NCI-H2081 (cell line): ENCODE results near the gene GJA5.

Experiments used
- DNase-seq, 2 experiments: peaks; one replicate each; lab custom pipeline; 2025; lab: John Stamatoyannopoulos, UW

Gene GJA5

DNA sequence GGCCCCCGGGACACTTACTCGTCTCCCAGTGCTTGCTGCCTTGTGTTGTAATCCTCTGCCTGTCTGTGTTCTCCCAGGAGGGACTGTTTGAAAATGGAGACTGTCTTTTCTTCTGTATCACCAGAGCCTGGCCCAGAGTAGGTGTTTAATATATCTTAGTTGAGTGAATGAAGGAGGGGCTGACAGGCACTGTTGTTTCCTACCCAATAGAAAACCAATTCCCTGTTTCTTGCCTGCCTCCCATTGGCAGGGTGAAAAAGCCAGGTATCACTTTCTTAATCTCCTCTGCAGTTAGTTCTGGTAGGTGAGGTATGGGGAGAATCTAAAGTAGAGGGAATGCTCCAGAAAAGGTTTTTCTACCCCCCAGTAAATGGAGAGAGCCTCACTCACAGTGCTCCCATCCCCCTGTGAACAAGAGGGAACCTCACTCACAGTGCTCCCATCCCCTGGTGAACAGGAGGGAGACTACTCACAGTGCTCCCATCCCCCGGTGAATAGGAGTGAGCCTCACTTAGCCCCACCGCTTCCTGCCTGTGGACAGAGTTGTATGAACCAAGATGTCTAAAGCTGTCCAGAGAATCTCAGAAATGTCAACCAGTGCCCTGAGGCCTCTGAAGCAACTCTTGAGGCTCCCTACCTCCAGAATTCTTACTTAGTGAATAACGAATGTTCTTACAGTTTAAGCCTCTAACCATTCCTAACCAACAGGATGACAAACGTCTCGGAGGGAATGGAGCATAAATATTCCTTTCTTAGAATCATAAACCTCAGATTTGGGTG, at the start of gene GJA5:
Gene GJA5, minus strand, starts transcription at position 122 of the 780 bp plus-strand sequence. CDS start 1,364 bp downstream, outside the sequence.
- no peak for DNase-seq

GRCh38 chr1:147809236-147809635, 48.8 kb upstream of the GJA5 start:
- DNase-seq: no peak

DNA sequence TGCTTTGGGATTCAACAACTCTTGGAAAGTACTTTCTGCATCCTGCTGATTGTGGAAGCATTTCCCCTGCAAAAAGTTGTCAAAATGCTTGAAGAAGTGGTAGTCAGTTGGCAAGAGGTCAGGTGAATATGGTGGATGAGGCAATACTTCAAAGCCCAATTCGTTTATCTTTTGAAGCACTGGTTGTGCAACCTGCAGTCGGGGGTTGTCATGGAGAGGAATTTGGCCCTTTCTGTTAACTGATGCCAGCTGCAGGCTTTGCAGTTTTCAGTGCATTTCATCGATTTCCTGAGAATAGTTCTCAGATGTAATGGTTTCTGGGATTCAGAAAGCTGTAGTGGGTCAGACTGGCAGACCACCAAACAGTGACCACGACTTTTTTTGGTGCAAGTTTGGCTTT, 47.6 kb upstream of the GJA5 start:
- no peak for DNase-seq

DNA sequence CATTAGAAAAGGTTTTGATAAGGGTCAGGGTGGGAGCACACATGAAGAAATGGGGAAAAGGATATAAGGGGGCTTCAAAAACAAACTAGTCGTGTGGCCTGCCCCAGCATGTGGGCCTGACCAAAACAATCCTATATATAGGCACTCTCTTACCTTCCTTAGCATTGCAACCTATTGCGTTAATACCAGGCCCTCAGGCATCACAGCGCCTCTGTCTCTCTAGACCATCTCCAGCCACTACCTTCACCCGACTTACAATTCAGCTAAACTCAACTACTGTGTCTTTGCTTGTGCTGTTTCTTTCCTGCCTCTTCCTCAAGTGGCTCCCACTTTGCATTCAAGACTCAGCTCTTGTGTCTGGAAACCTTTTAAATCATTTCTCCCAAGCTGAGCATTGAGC, 47.0 kb upstream of the GJA5 start:
- DNase-seq: no peak

DNA sequence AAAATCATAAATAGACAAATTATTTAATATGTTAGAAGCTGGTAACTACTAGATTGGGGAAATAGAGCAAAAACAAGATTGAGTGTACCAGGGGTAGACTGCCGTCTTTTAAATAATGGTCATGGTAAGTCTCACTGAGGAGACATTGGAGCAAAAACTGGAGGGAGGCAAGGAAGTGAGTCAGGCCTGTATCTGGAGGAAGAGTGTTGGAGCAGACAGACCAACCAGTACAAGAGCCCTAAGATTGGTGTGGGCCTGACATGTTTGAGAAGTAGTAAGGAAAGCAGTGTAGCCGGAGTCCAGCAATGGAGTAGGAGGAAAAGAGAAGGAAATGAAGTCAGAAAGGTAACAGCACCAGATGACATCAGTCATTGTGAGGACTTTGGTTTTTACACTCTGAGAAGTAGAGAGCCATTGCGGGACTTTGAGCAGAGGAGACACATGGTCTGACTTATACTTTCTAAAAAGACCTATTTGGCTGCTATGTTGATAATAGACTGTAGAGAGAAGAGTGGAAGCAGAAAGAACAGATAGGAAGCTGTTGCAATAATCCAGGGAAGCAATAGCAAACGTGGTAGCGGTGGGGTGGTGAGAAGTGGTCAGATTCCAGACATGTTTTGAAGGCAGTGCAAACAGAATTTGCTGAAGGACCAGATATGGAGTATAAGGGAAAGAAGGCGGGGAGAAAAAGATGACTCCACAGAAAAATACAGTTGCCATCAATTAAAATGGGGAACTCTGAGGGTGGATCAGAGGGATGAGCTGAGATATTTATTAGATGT, 44.7 kb upstream of the GJA5 start:
- DNase-seq: no peak

GRCh38 chr1:147800804-147801203, 40.4 kb upstream of the GJA5 start:
- DNase-seq: no peak

GRCh38 chr1:147798731-147799130, 38.3 kb upstream of the GJA5 start:
- DNase-seq: no peak

DNA sequence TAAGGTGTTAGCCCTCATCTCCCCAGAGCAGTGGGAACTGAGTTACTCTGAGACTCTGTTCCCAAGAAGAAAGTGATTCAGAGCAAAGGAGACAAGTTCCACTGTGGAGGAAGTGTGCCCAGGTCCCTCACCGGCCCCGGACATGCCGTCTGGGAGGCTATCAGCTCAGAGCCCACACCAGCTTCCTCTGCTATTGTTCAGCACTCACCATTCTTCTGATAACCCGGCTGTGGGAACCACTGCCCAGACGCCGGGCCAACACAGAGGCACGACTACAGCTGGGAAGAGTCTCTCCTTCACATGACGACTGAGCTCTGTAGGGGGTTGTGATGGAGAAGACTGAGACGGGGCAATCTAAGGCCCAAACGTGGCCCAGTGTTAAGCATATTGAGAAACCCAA, 34.2 kb upstream of the GJA5 start:
- no peak for DNase-seq

- no peak for DNase-seq
Observed at GRCh38 chr1:147791876-147792275, 31.5 kb upstream of the GJA5 start.

DNA sequence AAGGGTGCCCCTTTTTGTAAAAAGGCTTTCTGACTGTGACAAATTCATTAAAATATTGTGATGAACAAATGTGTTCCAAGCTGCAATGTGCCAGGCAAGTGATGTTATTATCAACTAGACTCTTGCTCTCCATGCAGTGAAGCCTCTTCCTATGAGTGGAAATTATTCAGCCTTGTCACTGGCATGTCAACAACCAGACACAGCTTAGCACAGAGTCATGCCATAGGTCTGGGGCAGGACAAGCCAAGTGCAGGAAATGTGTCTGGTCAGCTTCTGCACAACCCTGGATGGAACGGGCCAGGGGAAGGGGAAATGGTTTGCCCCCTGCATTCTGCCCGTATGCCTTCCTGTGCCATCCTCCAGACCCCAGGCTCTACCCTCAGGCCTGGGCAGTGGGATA, 27.4 kb upstream of the GJA5 start:
- DNase-seq: no peak

DNA sequence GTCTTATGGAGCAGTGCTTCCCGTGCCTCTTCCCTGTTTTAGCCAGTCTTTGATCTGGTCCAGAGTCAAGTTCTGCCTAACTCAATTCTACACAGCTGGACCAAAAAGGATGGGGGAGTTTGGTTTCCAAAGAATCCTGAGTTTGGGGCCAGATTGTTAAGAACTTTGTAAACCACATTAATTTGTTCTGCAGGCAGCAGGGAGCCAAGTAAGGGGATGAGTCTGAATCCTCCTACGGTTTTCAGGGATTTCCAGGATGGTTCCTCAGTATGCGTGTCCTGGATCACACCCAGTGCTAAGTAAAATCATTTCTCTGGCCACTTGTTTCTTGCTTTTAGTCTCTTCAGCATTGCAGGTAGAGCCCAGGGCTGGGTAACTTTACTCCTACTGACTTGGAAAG, 26.1 kb upstream of the GJA5 start:
- DNase-seq: no peak

GRCh38 chr1:147785794-147786506, 25.5 kb upstream of the GJA5 start:
- no peak for DNase-seq

DNA sequence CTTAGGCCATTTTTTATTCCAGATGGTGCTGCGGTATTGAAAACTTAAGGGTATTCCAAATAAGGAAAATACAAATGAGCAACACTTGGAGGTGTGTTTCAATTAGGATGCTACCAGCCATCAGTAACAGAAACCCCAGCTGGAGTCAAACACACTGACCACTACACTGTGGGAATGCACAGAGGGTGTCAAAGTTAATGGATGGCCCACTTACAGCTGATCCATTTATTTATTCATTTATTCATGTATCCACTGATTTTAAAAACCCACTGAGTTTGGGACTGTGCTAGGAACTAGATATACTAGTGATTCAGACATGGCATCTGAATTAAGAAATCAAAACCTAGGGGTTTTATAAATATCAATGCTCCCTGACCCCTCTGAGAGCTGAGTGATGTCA, 24.5 kb upstream of the GJA5 start:
- DNase-seq: no peak

- DNase-seq: no peak
Observed at GRCh38 chr1:147781056-147781471, 20.7 kb upstream of the GJA5 start.

DNA sequence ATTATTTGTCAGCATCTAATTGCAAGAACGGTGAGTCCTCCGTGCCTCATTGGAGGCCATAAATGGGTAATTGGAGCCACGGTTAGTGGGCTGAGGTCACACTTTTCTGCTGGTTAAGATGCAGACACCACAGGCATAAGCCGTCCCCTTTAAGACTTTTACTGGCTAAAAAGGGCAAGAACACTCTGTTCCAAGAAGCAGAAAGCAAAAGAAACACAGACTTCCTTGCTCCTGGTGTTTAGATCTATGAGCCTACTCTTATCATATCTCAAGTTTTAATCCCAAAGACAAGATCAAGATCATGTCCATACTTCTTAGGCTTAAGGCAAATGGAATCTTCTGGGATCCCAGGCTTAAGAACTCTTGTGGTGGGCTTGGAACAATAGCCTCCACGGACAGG, 17.3 kb upstream of the GJA5 start:
- DNase-seq: no peak

- no peak for DNase-seq
Observed at GRCh38 chr1:147773215-147773715, 12.9 kb upstream of the GJA5 start.

DNA sequence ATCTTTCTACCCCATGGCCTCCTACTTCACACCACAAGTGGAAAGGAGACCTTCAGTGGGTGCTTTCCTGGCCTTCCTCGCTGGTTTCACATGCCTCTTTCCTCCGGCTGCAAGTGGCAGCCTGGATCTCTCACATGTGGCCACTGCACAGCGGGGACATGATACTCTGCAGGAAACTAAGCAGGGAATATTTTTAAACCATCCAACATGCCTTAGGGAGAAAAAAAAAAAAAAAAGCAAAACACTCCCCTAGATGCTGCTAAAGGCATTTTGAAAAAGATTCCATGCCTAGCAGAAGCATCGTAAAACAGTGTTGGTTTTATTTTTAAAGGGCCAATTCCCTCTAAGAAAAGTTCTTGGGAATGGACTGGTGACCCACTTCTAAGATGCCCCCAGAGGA, 12.2 kb upstream of the GJA5 start:
- DNase-seq: no peak

GRCh38 chr1:147771226-147772125, 11.1 kb upstream of the GJA5 start:
- DNase-seq: no peak

- no peak for DNase-seq
Observed at GRCh38 chr1:147769106-147769505, 8.7 kb upstream of the GJA5 start.

DNA sequence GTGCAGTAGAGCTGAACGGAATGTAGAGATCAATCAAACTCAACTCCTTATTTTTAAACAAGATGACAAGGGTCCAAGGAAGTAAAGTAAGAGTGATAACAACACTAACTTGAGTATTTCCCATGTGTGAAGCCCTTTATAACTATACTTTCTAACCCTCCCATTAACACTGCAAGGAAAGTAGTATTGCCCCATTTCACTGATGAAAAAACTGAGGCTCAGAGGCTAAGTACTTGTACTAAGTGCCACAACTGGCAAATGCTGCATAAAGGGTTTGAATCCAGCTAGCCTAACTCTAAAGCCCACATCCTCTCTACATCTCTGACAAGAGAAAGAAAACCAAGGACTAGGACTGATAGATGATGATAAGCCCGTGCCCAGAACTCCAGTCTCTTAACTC, 8.2 kb upstream of the GJA5 start:
- no peak for DNase-seq

DNA sequence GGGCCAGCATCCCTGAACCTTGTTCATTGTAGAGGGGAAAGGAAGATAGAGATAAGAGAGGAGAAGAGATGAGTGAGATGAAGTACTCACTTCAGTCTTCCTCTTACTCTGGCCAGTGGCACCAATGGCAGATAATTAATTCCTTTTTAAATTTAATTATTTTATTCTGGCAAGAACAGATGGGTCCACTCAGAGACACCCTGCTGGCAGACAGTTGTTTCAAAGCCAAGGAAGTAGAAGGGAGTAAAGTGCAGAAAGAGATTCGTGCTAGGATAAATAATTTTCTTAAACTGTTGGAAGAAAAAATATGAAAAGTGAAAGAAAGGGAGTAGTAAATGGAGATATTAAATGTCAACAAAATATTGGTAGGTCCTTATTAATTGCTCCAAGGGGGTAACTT, 7.7 kb upstream of the GJA5 start:
- no peak for DNase-seq
